Measurements from ENCODE around the gene DNM3. TPM values are rescaled to one million over a fixed set of nuclear protein-coding genes. Genes with fewer than 3 reads are reported as not detected.

The DNM3 gene
- total RNA-seq, 1 experiment from 2014 or later: 0.45 TPM

DNA sequence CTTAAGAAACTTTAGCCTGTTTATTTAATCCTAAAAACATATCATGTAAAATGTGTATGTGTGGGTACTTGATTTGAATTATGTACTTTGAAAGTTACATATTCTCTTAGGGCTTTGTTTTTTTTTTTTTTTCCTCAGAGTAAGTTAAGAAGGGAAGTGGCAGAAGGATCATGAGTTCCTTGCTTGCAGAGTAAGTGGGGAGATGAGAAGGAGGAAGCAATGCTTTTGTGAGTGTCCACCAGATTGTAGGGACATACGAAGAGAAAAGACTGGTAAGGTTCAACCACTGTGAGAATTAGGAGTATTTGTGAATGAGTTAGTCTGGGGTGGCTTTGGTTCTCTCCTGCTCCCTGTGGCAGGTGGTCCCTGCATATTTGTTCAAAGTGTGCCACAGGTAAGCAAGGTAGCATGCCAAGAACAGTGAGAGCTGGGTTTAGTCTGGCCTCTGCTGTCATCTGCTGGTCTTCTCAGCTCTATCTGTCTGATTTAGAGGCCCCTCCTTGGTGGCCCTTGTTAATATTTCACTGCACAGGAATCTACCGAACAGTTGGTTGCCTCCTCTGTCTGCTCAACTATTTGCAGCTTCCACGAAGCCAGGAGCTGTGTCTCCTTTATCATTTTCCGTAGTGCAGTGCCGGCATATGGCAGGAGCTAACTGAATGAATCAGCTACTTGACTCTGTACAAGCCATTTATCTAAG, 9.5 kb downstream of the DNM3 start:
- Histone ChIP-seq H3K36me3 (ENCODE audit: insufficient read depth, low read length) (no peaks in the 10 kb centered on the region), H3K4me3 (ENCODE audit: low read length) (no peak overlapping the region), H2AFZ (ENCODE audit: low read length) (no peak overlapping the region), H3K9me2 (replicated peaks; ENCODE audit: insufficient read depth, low read length) (no peaks in the 10 kb centered on the region), H4K20me1 (ENCODE audit: insufficient read depth, low read depth, low read length) (no peaks in the 10 kb centered on the region), H3K9me3 (ENCODE audit: low read length) (no peaks in the 10 kb centered on the region), H3K27ac (ENCODE audit: low read length) (no peak overlapping the region), H3K4me1 (ENCODE audit: low read length) (no peaks in the 10 kb centered on the region), H3K27me3 (ENCODE audit: low read length) (no peaks in the 10 kb centered on the region), H3K4me2 (ENCODE audit: low read depth, low read length, poor library complexity, severe bottlenecking) (no peak overlapping the region), H3K79me2 (ENCODE audit: low read length) (no peaks in the 10 kb centered on the region), H3K9ac (ENCODE audit: low read length) (no peak overlapping the region)
- no peak for DNase-seq

GRCh38 chr1:171852272-171852671, 11.0 kb downstream of the DNM3 start:
- no peaks in the 10 kb centered on the region for H3K27me3 ChIP-seq (ENCODE audit: low read length)
- no peaks in the 10 kb centered on the region for H3K9me3 ChIP-seq (ENCODE audit: low read length)
- no peaks in the 10 kb centered on the region for H3K4me1 ChIP-seq (ENCODE audit: low read length)
- H4K20me1 ChIP-seq (ENCODE audit: insufficient read depth, low read depth, low read length): no peaks in the 10 kb centered on the region
- DNase-seq: no peak
- no peak overlapping the region for H3K4me3 ChIP-seq (ENCODE audit: low read length)
- no peaks in the 10 kb centered on the region for H3K79me2 ChIP-seq (ENCODE audit: low read length)
- no peaks in the 10 kb centered on the region for H3K36me3 ChIP-seq (ENCODE audit: insufficient read depth, low read length)
- no peak overlapping the region for H2AFZ ChIP-seq (ENCODE audit: low read length)
- no peaks in the 10 kb centered on the region for H3K9me2 ChIP-seq (replicated peaks; ENCODE audit: insufficient read depth, low read length)
- no peak overlapping the region for H3K27ac ChIP-seq (ENCODE audit: low read length)
- no peak overlapping the region for H3K9ac ChIP-seq (ENCODE audit: low read length)
- H3K4me2 ChIP-seq (ENCODE audit: low read depth, low read length, poor library complexity, severe bottlenecking): no peak overlapping the region

DNA sequence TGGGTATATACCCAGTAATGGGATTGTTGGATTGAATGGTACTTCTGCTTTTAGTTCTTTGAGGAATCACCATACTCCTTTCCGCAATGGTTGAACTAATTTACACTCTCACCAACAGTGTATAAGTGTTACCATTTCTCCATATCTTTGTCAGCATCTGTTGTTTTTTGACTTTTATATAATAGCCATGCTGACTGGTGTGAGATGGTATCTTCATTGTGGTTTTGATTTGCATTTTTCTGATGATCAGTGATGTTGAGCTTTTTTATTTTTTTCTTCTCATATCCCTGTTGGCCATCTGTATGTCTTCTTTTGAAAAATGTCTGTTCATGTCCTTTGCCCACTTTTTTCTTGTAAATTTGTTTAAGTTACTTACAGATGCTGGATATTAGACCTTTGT, 14.1 kb downstream of the DNM3 start:
- Histone ChIP-seq H3K9ac (ENCODE audit: low read length) (no peak overlapping the region), H3K4me2 (ENCODE audit: low read depth, low read length, poor library complexity, severe bottlenecking) (no peak overlapping the region), H3K36me3 (ENCODE audit: insufficient read depth, low read length) (no peaks in the 10 kb centered on the region), H3K9me3 (ENCODE audit: low read length) (no peaks in the 10 kb centered on the region), H2AFZ (ENCODE audit: low read length) (no peak overlapping the region), H3K27me3 (ENCODE audit: low read length) (no peaks in the 10 kb centered on the region), H3K4me3 (ENCODE audit: low read length) (no peak overlapping the region), H3K4me1 (ENCODE audit: low read length) (no peaks in the 10 kb centered on the region), H3K79me2 (ENCODE audit: low read length) (no peaks in the 10 kb centered on the region), H3K27ac (ENCODE audit: low read length) (no peak overlapping the region), H4K20me1 (ENCODE audit: insufficient read depth, low read depth, low read length) (no peaks in the 10 kb centered on the region), H3K9me2 (replicated peaks; ENCODE audit: insufficient read depth, low read length) (no peaks in the 10 kb centered on the region)
- DNase-seq: no peak

DNA sequence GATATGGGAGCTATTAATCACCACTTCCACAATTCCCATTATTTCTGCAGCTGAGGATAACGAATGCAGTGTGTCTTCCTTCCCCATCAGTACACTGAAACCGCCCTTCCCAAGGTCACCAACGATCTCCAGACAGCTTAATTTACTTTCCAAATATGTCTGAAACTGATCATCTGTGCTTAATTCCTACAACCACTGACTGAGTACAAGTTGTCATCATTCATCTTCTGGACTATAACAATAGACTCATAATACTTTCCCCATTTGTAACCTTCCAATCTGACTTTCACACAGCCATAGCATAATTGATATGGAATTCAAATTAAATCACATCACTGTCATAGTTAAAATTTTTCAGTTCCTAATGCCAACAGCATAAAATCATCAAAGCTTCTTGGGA, 17.4 kb downstream of the DNM3 start:
- no peak overlapping the region for H3K4me3 ChIP-seq (ENCODE audit: low read length)
- H3K9me3 ChIP-seq (ENCODE audit: low read length): no peaks in the 10 kb centered on the region
- no peak overlapping the region for H3K27ac ChIP-seq (ENCODE audit: low read length)
- no peak overlapping the region for H3K4me2 ChIP-seq (ENCODE audit: low read depth, low read length, poor library complexity, severe bottlenecking)
- no peaks in the 10 kb centered on the region for H3K9me2 ChIP-seq (replicated peaks; ENCODE audit: insufficient read depth, low read length)
- no peak overlapping the region for H3K9ac ChIP-seq (ENCODE audit: low read length)
- no peaks in the 10 kb centered on the region for H3K4me1 ChIP-seq (ENCODE audit: low read length)
- H2AFZ ChIP-seq (ENCODE audit: low read length): no peak overlapping the region
- H3K36me3 ChIP-seq (ENCODE audit: insufficient read depth, low read length): no peaks in the 10 kb centered on the region
- no peaks in the 10 kb centered on the region for H4K20me1 ChIP-seq (ENCODE audit: insufficient read depth, low read depth, low read length)
- DNase-seq: no peak
- no peaks in the 10 kb centered on the region for H3K27me3 ChIP-seq (ENCODE audit: low read length)
- H3K79me2 ChIP-seq (ENCODE audit: low read length): no peaks in the 10 kb centered on the region

DNA sequence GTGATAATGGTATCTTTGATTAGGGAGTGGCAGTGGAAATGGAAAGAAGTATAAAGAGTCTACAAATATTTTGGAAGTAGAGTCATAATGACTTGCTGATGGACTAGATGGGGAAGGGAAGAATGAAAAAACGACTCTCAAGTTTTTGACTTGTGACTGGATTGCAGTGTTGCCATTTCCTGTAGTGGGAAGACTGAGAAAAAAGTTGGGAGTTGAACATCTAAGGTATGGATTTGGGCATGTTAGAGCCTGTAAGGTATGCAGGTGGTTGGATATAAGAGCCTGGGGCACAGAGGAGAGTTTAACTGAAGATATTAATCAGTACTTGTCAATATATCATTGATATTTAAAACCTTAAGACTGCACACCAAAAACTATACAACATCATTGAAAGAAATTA, 19.4 kb downstream of the DNM3 start:
- Histone ChIP-seq H3K9me3 (ENCODE audit: low read length) (no peaks in the 10 kb centered on the region), H3K4me3 (ENCODE audit: low read length) (no peak overlapping the region), H3K4me1 (ENCODE audit: low read length) (no peaks in the 10 kb centered on the region), H3K27ac (ENCODE audit: low read length) (no peak overlapping the region), H3K79me2 (ENCODE audit: low read length) (no peaks in the 10 kb centered on the region), H3K36me3 (ENCODE audit: insufficient read depth, low read length) (no peaks in the 10 kb centered on the region), H4K20me1 (ENCODE audit: insufficient read depth, low read depth, low read length) (no peaks in the 10 kb centered on the region), H3K9ac (ENCODE audit: low read length) (no peak overlapping the region), H2AFZ (ENCODE audit: low read length) (no peak overlapping the region), H3K9me2 (replicated peaks; ENCODE audit: insufficient read depth, low read length) (no peaks in the 10 kb centered on the region), H3K27me3 (ENCODE audit: low read length) (no peaks in the 10 kb centered on the region), H3K4me2 (ENCODE audit: low read depth, low read length, poor library complexity, severe bottlenecking) (no peak overlapping the region)
- no peak for DNase-seq

- no peak overlapping the region for H2AFZ ChIP-seq (ENCODE audit: low read length)
- no peak overlapping the region for H3K4me2 ChIP-seq (ENCODE audit: low read depth, low read length, poor library complexity, severe bottlenecking)
- DNase-seq: no peak
- no peaks in the 10 kb centered on the region for H3K9me3 ChIP-seq (ENCODE audit: low read length)
- no peaks in the 10 kb centered on the region for H3K27me3 ChIP-seq (ENCODE audit: low read length)
- no peaks in the 10 kb centered on the region for H3K36me3 ChIP-seq (ENCODE audit: insufficient read depth, low read length)
- H4K20me1 ChIP-seq (ENCODE audit: insufficient read depth, low read depth, low read length): no peaks in the 10 kb centered on the region
- no peaks in the 10 kb centered on the region for H3K4me1 ChIP-seq (ENCODE audit: low read length)
- no peaks in the 10 kb centered on the region for H3K9me2 ChIP-seq (replicated peaks; ENCODE audit: insufficient read depth, low read length)
- no peaks in the 10 kb centered on the region for H3K79me2 ChIP-seq (ENCODE audit: low read length)
- H3K4me3 ChIP-seq (ENCODE audit: low read length): no peak overlapping the region
- no peak overlapping the region for H3K27ac ChIP-seq (ENCODE audit: low read length)
- no peak overlapping the region for H3K9ac ChIP-seq (ENCODE audit: low read length)
Observed at GRCh38 chr1:171863531-171863930, 22.2 kb downstream of the DNM3 start.

- H3K79me2 ChIP-seq (ENCODE audit: low read length): no peaks in the 10 kb centered on the region
- no peak overlapping the region for H3K4me3 ChIP-seq (ENCODE audit: low read length)
- H3K27ac ChIP-seq (ENCODE audit: low read length): no peak overlapping the region
- DNase-seq: no peak
- no peaks in the 10 kb centered on the region for H3K4me1 ChIP-seq (ENCODE audit: low read length)
- H3K9me3 ChIP-seq (ENCODE audit: low read length): no peaks in the 10 kb centered on the region
- H3K4me2 ChIP-seq (ENCODE audit: low read depth, low read length, poor library complexity, severe bottlenecking): no peak overlapping the region
- no peaks in the 10 kb centered on the region for H3K27me3 ChIP-seq (ENCODE audit: low read length)
- no peaks in the 10 kb centered on the region for H3K36me3 ChIP-seq (ENCODE audit: insufficient read depth, low read length)
- no peak overlapping the region for H2AFZ ChIP-seq (ENCODE audit: low read length)
- H3K9ac ChIP-seq (ENCODE audit: low read length): no peak overlapping the region
- no peaks in the 10 kb centered on the region for H4K20me1 ChIP-seq (ENCODE audit: insufficient read depth, low read depth, low read length)
- no peaks in the 10 kb centered on the region for H3K9me2 ChIP-seq (replicated peaks; ENCODE audit: insufficient read depth, low read length)
Observed at GRCh38 chr1:171864308-171864707, 23.0 kb downstream of the DNM3 start.

GRCh38 chr1:171865106-171865505, 23.8 kb downstream of the DNM3 start:
- no peaks in the 10 kb centered on the region for H3K4me1 ChIP-seq (ENCODE audit: low read length)
- H3K27ac ChIP-seq (ENCODE audit: low read length): no peak overlapping the region
- H3K27me3 ChIP-seq (ENCODE audit: low read length): no peaks in the 10 kb centered on the region
- H3K36me3 ChIP-seq (ENCODE audit: insufficient read depth, low read length): no peaks in the 10 kb centered on the region
- H3K4me3 ChIP-seq (ENCODE audit: low read length): no peak overlapping the region
- no peaks in the 10 kb centered on the region for H4K20me1 ChIP-seq (ENCODE audit: insufficient read depth, low read depth, low read length)
- H2AFZ ChIP-seq (ENCODE audit: low read length): no peak overlapping the region
- no peaks in the 10 kb centered on the region for H3K9me2 ChIP-seq (replicated peaks; ENCODE audit: insufficient read depth, low read length)
- H3K4me2 ChIP-seq (ENCODE audit: low read depth, low read length, poor library complexity, severe bottlenecking): no peak overlapping the region
- H3K9ac ChIP-seq (ENCODE audit: low read length): no peak overlapping the region
- no peaks in the 10 kb centered on the region for H3K79me2 ChIP-seq (ENCODE audit: low read length)
- H3K9me3 ChIP-seq (ENCODE audit: low read length): no peaks in the 10 kb centered on the region
- DNase-seq: no peak
